HG03439 (cell line): ENCODE results near the gene FAM20A.

Experiments used
- ATAC-seq: cut with Tn5 transposase; IDR thresholded peaks from one replicate; pipeline ENCODE4 v1.9.1; 2021; ENCODE audit warnings: mild to moderate bottlenecking, moderate library complexity; ENCODE audit not compliant: unreplicated experiment

Gene FAM20A

DNA sequence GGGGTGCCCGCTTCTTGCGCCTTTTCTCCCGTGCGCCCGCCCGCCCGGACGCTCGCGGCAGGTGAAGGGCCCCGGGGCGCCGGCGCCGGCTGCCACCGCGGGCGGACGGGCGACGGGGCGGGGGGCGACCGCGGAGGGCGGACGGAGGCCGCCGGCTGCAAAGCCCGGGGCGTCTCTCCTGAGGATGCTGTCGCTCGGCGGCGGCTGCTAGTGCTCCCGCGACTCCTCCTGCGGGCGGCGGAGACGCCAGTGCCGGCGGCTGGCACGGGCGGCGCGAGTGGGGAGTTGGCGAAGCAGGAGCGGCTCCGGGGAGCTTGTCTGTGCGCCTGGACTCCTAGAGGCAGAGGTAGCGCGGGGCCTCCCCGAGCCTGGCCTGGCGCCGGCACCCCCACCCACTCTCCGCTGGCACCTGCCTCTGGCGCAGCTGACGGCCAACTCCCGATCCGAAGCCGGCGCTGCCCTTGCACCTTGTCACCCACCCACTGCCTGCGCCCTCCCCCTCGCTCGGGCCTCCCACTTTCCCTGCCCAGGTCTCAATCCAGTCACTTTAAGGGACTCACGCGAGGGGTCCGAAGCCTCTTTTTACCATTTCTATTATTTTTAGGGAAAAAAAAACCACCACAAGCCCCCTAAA, at the start of gene FAM20A:
Gene FAM20A (minus strand): TSS at position 437 of the 634 bp plus-strand sequence. CDS start 701 bp downstream, outside the sequence.
- ATAC-seq, result no peak

DNA sequence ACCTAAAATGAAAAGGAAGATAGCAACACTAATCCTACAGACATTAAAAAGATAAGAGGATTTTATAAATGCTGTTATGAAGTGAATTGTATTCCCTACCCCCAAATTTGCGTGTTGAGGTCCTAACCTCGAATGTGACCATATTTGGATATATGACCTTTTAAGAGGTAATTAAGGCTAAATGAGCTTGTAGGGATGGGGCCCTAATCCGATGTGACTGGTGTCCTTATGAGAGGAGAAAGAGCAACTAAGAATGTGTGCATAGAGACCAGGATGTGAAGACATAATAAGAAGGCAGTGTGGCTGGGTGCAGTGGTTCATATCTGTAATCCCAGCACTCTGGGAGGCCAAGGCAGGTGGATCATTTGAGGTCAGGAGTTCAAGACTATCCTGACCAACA, 48.2 kb upstream of the FAM20A start:
- ATAC-seq, result no peak

DNA sequence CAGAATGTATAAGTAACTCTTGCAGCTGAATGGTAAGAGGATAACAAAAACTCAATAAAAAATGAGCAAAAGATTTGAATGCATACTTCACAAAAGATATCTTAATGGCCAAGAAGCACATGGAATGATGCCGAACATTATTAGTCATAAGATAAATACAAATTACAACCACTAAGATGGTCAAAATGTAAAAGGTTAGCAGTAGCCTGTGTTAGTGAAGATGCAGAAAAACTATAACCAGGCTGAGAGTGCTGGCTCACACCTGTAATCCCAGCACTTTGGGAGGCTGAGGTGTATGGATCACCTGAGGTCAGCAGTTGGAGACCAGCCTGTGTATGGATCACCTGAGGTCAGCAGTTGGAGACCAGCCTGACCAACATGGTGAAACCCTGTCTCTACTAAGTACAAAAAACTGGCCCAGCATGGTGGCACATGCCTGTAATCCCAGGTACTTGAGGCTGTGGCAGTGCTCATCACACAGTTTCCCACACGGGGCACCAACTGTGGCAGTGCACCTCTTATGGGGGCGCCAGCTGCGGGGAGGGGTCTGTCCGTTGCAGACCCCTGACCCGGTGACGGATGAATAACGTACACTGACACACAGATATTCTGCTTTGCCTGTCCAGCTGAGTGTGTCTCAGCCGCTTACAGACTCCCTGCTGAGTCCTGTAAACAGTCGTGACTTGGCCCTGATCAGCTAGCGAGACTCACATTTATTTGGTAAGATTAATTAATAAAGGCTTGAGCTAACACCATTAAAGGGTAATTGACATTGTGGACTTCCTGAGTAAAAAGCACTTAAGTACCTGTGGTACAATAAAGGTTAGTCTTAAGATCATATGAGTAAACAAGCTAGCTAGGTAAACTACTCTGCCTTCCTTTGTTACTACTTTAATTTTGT, 45.7 kb upstream of the FAM20A start:
- ATAC-seq, result no peak

DNA sequence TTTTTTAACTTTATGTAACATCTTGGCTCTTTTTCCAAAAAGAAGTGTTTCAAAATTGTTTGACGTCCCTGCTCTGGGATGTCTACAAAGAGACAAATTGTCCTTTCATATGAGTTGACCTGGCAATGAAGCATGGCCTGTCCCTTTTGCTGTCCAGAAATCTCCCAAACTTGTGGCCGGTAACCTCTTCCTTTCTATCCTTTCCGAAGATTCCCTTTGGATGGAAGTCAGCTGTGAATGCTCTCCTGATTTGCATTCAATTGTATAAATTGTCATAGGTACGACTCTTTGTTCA, 40.9 kb upstream of the FAM20A start:
- ATAC-seq, result no peak

DNA sequence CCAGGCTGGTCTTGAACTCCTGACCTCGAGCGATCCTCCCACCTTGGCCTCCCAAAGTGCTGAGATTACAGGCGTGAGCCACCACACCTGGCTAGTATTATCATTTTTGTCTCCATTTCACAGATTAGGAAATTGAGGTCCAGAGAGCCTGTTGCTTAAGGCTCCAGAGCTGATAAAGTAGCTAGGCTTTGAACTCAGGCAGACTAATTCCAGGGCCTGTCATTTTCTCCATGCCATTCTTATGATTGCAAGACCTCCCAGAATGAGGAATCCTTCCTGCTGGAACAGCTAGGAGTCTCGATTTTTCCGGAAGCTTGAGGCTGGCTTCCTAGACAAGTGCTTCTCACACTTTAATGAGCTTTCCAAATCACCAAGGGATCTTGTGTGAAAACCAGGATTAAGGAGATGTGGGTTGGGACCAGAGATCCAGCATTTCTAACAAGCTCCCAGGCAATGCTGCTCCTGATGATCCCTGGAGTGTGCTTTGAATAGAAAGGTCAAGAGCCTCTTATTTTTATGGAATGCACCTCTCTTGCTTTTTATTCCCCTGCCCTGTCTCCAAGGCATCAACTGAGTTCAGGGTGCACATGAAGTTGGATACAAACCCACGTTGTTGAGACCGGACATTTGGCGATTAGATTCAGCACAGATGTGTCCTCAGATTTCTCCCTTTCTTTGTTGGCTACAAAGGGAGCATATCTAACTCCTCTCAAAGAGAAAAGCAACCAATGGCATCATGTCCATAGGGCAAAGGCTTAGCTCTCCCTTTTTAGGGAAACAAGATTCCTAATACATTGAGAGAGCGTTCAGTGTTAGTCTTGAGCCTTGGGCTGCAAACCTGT, 40.3 kb upstream of the FAM20A start:
- no peak for ATAC-seq

DNA sequence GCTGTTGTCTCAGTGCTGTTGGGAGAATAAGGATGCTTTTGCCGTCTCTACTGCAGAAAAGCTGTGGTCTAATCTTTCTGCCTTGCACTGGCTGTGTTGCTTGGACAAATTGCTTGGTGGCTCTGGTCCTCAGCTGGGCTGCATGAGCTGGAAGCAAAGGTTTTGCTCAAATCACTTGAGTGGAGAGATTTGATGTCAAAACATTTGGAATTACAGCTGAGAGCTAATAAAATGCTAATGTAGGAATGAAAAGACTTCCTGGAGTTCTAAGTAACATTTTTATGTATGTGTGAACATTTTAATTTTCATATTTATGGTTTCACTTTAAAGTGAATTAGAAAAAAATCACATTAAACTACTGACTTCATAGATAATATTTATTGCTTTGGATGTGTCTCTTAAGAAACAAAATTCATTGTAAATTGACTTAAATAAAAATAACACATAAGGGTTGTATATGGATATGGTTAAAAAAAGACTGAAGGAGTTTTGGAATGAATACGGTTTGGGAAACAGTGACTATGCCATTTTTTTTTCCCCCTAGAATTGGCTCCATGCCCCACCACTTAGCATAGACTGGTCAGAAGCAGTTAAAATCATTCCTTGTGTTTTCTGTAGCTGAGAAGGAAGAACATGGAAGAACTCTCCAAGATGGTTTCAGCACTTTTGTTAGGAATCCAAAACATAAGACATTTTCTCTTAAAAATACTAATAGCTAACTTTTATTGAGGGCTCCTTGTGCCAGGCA, 39.2 kb upstream of the FAM20A start:
- no peak for ATAC-seq

DNA sequence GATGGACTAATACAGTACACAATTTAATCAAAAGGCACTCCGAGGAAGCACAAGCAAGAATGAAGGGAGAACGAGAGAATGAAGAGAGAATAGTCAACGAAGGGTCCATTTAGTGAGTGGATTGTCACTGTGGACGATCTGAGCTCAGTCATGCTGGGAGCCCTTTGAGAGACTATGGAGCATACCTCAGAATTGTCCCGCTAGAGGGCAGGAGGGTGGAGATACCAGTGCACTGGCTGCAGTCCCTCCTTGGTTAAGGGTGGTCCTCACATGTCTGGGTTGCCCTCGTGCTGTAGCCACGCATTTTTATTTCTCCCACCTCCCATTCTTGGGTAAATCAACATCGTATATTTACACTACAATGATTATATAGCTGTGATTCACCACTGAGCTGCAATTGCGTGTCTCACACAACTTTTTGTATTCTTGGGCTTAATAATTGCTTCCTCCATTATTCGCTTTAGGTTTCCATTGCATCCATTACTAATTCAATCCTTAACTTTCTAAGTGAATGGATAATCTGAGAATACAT, 33.2 kb upstream of the FAM20A start:
- ATAC-seq, result no peak

DNA sequence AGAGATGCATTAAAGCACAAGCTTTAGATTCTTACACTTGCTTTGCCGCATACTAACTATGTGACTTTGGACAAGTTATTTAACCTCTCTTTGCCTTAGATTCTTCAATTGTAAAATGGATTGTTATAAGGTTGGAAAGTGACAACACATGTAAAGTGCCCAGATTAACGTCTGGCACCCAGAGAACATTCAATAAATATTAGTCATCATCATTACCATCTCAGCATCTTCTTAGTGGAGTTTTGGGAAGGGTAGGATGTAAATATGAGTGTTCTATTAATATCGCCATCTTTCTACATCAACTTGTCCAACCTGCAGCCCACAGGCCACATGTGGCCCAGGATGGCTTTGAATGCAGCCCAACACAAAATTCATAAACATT, 27.4 kb upstream of the FAM20A start:
- ATAC-seq, result no peak

DNA sequence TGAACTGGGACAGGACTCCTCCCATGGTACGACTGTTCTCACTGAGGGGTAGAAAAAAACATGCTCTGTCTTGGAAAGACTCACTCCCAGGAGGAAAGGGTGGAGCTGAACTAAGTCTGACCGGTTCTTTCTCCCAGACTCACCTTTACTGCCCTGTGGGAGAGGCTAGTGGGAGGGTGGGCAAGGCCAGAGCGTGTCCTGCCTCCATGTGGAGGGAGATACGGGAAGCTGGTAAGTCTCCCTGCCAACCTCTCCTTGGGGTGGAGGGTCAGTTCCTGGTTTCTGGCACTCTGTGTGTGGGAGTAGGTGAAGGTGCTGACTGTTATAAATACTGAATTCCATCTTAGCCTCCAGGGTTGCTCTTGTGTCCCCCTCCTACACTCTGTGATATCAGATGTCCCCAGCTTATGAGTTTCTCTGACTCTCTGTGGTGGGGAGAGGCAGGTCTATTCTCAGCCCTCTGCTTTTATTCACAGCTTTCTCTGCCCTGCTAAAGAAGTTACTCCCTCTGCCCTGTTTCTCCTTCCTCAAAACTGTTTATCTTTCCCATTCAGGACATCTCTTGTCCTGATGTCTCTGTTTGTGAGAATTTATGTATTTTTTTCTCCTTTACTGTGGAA, 26.9 kb upstream of the FAM20A start:
- no peak for ATAC-seq

DNA sequence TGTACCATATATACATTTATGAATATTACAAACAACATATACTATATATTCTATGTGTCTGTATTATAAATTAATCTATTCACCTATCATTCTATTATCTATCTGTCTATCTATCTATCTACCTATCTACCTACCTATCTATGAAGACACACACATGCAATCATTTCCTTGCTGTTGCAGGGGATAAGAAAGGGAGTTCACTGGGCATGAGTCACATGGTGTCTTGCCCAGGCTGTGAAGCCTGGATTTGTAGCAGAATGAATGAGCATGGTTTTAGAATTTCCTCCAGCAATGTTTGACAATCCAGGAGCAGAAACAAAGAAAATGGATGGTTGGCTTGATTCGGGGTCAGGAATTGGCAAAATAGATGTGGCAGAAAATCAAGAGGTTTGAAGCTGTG, 23.2 kb upstream of the FAM20A start:
- ATAC-seq, result no peak

DNA sequence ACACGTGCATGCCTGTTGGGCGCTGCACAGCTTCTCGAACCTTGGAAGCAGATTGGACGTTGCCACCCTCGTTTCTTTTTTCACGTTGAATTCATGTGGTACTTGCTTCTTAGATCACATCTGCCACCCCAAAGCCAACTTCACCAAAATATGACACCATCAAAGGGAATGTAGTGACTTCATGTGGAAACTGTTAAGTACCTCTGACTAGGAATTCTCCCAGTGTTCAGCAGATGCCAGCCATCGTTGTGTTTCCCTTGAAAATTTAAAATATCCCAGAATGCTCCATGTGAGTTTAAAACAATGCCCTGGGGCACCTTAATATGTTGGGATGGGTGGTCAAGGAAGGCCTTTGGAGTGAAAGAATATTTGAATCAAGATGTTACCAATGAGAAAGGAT, 22.6 kb upstream of the FAM20A start:
- ATAC-seq, result no peak

DNA sequence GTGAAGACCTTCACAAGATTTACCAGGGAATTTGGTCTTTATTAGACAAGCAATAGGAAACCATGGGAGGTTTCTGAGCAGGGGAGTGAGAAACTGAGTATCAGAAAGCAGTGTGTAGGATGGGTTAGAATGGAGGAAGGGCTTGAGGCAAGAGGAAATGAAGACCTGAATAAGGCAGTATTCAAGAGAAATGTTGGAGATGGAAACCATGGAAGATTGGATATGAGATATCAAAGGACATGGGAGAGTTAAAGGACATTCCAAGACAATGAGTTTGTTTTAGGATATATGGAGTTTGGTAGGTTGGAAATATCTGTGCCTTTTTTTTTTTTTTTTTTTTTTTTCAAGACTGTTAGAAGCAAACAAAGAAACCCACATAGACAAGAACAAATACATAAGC, 21.3 kb upstream of the FAM20A start:
- no peak for ATAC-seq

DNA sequence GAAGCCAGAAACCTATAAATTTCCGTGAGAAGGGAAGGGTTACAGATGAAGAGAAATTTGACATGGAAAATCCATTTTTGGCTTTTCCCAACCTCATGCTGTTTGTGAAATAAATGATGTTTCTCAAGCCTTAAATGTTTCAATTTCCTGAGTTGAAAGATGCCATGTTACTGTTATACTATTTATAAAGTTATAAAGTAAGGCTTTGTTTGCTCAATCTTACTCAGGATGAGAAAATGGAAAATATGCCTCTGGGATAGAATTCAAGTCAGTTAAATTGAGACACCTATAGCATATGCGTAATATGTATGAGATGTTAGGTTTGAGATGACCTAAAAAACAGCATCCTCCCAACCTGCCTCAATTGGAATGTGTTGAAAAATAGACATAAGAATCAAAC, 19.9 kb upstream of the FAM20A start:
- no peak for ATAC-seq

DNA sequence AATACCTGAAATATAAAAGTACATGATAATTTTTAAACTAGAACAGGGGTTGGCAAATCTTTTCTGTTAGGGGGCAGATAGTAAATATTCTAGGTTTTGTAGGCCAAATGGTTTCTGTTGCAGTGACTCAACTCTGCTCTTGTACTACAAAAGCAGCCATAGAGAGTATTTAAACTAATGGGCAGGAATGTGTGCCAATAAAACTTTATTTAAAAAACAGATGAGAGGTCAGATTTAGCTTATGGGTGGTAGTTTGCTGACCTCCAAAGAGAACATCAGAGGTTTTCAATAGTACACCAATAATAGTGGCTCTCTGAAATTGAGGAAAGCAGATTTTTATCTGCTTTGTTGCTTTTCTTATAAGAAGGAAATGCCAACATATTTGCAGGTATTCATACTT, 15.2 kb upstream of the FAM20A start:
- ATAC-seq, result no peak

DNA sequence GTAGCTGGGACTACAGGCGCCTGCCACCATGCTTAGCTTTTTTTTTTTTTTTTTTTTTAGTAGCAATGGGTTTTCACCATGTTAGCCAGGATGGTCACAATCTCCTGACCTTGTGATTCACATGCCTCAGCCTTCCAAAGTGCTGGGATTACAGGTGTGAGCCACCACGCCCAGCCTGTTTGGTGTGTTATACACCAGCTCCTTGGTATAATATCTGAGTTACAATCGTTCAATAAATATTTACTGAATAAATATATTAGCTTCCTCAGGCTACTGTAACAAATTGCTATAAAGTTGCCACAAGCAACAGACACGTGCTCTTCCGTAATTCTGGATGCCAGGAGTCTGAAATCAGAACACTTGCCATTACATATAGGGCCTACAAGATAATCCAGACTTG, 13.6 kb upstream of the FAM20A start:
- ATAC-seq, result no peak

DNA sequence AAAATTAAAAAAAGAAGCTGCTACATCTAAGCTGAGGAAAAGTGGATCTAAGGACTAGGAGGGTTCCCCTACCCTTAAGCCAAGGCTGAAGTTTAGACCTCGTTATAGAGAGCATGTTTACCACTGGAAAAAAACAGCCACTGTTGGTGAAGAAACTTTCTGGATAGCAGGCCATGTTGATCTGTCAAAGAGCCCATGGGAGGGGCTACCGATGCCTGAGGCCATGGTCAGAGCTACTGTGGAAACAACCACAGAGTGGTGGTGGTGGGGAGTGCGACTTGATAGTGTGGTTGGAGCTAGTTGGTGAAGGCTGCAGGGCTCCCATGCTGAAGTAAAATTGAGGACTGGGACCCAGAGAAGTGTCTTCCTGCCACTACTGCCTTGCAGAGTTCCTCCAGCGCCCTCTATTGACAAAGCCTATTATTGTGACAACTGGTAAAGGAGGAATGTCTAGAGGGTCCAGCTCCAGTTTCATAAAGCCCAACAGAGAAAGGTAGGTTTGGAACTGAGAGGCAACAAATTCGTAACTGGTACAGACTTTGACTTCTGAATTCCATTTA, 12.7 kb upstream of the FAM20A start:
- ATAC-seq, result no peak

DNA sequence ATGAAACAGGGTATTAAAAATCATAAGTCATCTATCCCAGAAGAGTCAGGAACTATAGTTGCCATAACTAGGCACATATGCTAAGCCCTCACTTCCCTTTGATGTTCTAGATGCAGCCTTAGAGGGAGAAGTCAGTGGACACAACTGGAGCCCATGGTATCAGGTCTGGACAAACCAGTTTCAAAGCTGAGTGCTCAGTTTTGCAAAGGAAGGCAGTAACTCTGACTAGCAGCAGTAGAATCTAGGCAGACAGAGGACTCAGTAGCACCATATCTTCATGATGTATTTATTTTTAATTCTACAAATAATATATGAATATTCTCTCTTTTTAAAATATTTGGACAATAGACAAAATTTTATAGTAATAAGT, 11.7 kb upstream of the FAM20A start:
- no peak for ATAC-seq

DNA sequence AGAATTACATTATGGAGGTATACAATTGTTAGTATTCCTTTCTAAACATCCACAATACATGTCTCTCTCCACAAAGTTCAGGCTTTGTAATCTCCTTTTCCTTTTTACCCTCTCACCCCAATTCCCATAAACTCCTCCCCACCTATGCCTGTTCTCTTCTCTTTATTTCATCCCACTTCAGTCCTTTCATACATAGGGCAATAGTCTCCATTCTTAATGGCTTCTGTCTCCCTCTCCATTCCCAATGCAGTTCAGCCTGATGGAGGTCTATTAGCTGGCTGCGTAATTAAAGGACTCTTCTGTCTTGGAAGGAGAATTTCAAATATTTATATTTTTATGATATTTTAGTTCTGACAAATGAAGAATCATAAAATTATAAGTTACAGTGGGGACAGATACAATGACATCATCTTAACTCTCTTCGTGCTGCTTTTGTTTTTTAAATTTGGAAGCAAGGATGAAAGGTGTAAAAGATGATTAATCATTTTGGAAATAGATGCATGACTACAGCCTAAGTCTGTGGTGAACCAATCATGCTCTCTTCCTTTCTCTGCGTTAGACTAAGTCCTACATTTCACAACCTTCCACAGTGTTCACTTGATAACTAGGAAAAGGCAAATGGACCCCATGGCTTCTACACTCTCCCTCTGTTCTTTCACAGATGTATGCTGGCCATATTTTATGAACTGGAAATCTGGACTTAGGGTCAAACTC, 11.2 kb upstream of the FAM20A start:
- ATAC-seq, result no peak

DNA sequence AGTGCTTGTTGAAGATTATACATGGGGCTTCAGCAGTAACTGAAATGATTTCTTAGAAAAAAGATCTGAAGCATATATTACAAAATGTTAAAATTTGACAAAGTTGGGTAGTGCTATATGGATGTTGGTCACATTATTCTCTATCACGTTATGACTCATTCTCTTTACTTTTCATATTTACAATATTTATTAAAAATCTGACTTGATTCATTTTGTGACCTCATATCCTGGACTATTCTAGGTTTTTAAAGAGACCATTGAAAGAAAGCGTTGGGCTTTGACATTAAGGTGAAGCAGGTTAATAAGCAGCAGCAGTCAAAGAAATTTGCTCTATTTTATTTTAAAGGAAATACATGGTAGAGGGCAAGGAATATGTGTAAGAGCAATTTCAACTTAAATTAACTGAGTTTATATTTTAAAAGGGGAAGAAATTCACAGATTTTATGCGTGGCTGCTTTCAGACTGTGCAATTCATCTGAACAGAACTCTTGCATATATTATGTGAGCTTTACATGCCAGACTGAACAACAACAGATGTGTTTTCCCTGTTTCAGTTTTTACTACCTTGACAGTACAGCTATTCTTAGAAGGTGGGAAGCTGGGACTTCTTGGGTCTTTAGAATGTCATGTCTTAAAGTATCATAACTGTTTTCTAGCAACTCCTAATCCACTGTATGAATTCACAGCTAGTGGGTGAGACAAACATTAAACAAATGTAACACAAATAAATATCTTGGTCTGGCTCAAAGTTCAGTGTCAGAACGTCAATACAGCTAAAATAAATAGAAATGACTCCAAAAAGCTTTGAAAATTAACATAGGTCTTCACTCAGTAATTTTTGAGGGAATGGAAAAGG, 10.4 kb upstream of the FAM20A start:
- no peak for ATAC-seq
